ENCODE results near the gene UBR4. TPM values are rescaled to one million over a fixed set of nuclear protein-coding genes. Genes with fewer than 3 reads are reported as not detected.

UBR4 gene
- total and polyA plus RNA-seq, 3 donors from 2014 or later, result 301 to 708 (median 613) TPM

DNA sequence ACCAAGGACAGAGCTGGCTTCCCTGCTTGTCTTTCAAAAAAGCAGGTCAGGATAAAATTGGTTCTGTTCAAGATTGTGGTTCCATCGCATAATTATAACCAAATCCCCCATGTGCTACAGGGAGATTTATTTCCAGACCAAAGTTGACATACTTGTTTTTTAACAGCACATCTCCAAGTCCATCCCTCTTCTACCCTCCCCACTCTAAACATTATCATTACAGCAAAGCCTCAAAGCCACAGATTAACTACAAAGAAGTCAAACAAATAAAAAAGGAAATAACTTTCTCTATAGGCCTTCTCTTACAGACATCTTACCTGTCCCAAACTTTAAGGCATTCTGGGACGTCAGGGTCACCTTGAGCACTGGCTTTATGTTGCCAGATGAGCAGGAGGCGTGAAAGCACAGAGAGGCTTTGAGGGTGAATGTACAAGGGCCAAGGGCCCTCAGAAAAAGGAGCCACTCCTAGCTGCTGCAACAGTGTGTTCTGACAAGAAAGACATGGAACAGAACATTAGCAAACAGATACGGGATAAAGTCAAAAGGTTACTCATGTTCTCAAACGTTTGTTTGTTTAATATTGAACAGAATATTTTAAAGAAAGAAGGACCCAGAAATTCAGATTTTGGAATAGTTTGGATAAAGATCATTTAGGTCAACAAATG is 31.2 kb downstream of the UBR4 start:
- Histone ChIP-seq H3K4me1 (peaks cover 10% of the 10 kb centered on the region), H3K27ac (peak overlapping the region in 1 of 2 donors; percentile 11), H3K4me3 (no peak overlapping the region), H3K27me3 (no peaks in the 10 kb centered on the region), H3K9me3 (no peaks in the 10 kb centered on the region), H3K36me3 (ENCODE audit: low read depth, missing control alignments) (no peaks in the 10 kb centered on the region)
- DNase-seq, result no peak
- intact Hi-C loops (cut with DNase I; ENCODE audit: low total_unique reads), result no loop called here
- 39 to 44% methylated on average over 5 of the region's 5 CpGs for WGBS, 2 donors
- TF ChIP-seq POLR2A (IDR thresholded peaks at IDR 0.05) (no peak), CTCF (IDR thresholded peaks at IDR 0.05) (no peak)

- Histone ChIP-seq H3K9me3 (no peaks in the 10 kb centered on the region), H3K36me3 (ENCODE audit: low read depth, missing control alignments) (no peaks in the 10 kb centered on the region), H3K4me3 (no peak overlapping the region), H3K27me3 (no peaks in the 10 kb centered on the region), H3K4me1 (peaks cover 10% of the 10 kb centered on the region), H3K27ac (no peak overlapping the region)
- WGBS, 2 donors, result 49 to 70% methylated on average over 2 of the region's 2 CpGs
- TF ChIP-seq CTCF (IDR thresholded peaks at IDR 0.05) (no peak), POLR2A (IDR thresholded peaks at IDR 0.05) (no peak)
- intact Hi-C loops (cut with DNase I; ENCODE audit: low total_unique reads), result no loop called here
- no peak for DNase-seq
Observed at GRCh38 chr1:19177811-19178210, 32.3 kb downstream of the UBR4 start.

GRCh38 chr1:19169642-19170041 is 40.4 kb downstream of the UBR4 start:
- DNase-seq, result no peak
- WGBS, 2 donors, result 82 to 86% methylated on average over 2 of the region's 2 CpGs
- no peak for TF ChIP-seq POLR2A (IDR thresholded peaks at IDR 0.05)
- TF ChIP-seq CTCF (IDR thresholded peaks at IDR 0.05), result no peak
- intact Hi-C loops (cut with DNase I; ENCODE audit: low total_unique reads), result no loop called here
- H3K27ac ChIP-seq, result no peak overlapping the region
- H3K27me3 ChIP-seq, result no peaks in the 10 kb centered on the region
- H3K4me1 ChIP-seq, result no peaks in the 10 kb centered on the region
- H3K36me3 ChIP-seq (ENCODE audit: low read depth, missing control alignments), result no peaks in the 10 kb centered on the region
- H3K9me3 ChIP-seq, result no peaks in the 10 kb centered on the region
- H3K4me3 ChIP-seq, result no peak overlapping the region

DNA sequence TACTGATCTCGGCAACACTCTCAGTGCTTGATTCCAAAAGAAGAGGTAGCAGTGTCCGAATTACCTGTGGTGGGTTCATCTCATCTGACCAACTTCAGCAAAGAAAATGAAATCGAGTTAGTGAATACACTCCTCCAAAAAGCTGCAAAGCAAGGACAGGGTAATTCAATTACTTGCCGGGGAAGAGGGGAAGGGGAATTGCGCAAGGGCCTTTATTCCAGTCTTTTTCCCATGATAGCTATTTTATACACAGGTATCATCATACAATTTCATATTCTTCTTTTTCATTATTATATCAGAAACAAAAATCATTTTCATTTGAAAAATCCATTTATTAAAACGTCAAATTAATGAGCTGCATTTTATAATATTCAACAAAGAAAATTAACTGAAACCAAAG is 42.9 kb downstream of the UBR4 start:
- H3K36me3 ChIP-seq (ENCODE audit: low read depth, missing control alignments), result no peaks in the 10 kb centered on the region
- TF ChIP-seq CTCF (IDR thresholded peaks at IDR 0.05) (no peak), POLR2A (IDR thresholded peaks at IDR 0.05) (no peak)
- no peaks in the 10 kb centered on the region for H3K9me3 ChIP-seq
- 87 to 96% methylated on average over 6 of the region's 6 CpGs for WGBS, 2 donors
- H3K4me3 ChIP-seq, result no peak overlapping the region
- intact Hi-C loops (cut with DNase I; ENCODE audit: low total_unique reads), result no loop called here
- no peak overlapping the region for H3K27ac ChIP-seq
- DNase-seq, result no peak
- no peaks in the 10 kb centered on the region for H3K4me1 ChIP-seq
- H3K27me3 ChIP-seq, result no peaks in the 10 kb centered on the region

DNA sequence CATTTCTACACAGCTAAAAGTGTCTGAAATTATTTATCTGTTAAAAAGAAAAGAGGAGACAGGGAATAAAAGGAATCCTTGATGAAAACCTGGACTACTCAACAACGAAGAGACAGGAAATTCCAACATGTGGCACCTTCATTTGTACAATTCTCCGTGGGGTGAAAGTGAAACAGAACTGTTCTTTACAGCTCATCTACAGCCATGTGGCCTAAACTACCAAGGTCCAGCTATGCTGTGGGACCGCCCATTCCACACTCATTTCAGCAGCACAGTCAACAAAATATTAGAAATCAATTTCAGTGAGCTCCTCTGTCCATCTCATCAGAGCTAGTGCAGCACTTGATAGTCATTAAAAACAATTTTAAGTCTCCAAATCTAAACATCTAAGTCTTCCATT is 44.0 kb downstream of the UBR4 start:
- TF ChIP-seq POLR2A (IDR thresholded peaks at IDR 0.05) (no peak), CTCF (IDR thresholded peaks at IDR 0.05) (no peak)

More for the DNA sequence above, 44.0 kb downstream of the UBR4 start:
- Histone ChIP-seq H3K9me3 (no peaks in the 10 kb centered on the region), H3K27ac (no peak overlapping the region), H3K4me3 (no peak overlapping the region), H3K4me1 (no peaks in the 10 kb centered on the region), H3K27me3 (no peaks in the 10 kb centered on the region), H3K36me3 (ENCODE audit: low read depth, missing control alignments) (no peaks in the 10 kb centered on the region)
- DNase-seq, result no peak
- intact Hi-C loops (cut with DNase I; ENCODE audit: low total_unique reads), result no loop called here
- 75 to 76% methylated on average over 3 of the region's 3 CpGs for WGBS, 2 donors
